HG03159 (cell line): Measurements from ENCODE around the gene IRX4.

Experiments
- ATAC-seq: cut with Tn5 transposase; IDR thresholded peaks from one replicate; pipeline ENCODE4 v1.9.1; 2021; ENCODE audit warnings: mild to moderate bottlenecking, moderate library complexity; ENCODE audit not compliant: unreplicated experiment

The IRX4 gene

GRCh38 chr5:1882337-1883119 is at the start of gene IRX4:
Gene IRX4 (minus strand): TSS chr5:1882925. CDS start chr5:1882647, 278 bp downstream.
- no peak for ATAC-seq

GRCh38 chr5:1931604-1932231 is 49.0 kb upstream of the IRX4 start:
- no peak for ATAC-seq

- no peak for ATAC-seq
Observed at GRCh38 chr5:1930880-1931603, 48.3 kb upstream of the IRX4 start.

GRCh38 chr5:1930501-1930879 is 47.8 kb upstream of the IRX4 start:
- no peak for ATAC-seq

GRCh38 chr5:1929108-1929991 is 46.6 kb upstream of the IRX4 start:
- ATAC-seq, result no peak

- ATAC-seq, result no peak
Observed at GRCh38 chr5:1926471-1927341, 44.0 kb upstream of the IRX4 start.

- no peak for ATAC-seq
Observed at GRCh38 chr5:1926071-1926440, 43.3 kb upstream of the IRX4 start.

- no peak for ATAC-seq
Observed at GRCh38 chr5:1925111-1926070, 42.7 kb upstream of the IRX4 start.

GRCh38 chr5:1923766-1924165 is 41.0 kb upstream of the IRX4 start:
- ATAC-seq, result no peak

- no peak for ATAC-seq
Observed at GRCh38 chr5:1923341-1923740, 40.6 kb upstream of the IRX4 start.

- ATAC-seq, result no peak
Observed at GRCh38 chr5:1921711-1922110, 39.0 kb upstream of the IRX4 start.

- ATAC-seq, result no peak
Observed at GRCh38 chr5:1919750-1920149, 37.0 kb upstream of the IRX4 start.

GRCh38 chr5:1919209-1919566 is 36.5 kb upstream of the IRX4 start:
- ATAC-seq, result no peak

GRCh38 chr5:1918488-1919208 is 35.9 kb upstream of the IRX4 start:
- no peak for ATAC-seq

GRCh38 chr5:1917830-1918487 is 35.2 kb upstream of the IRX4 start:
- no peak for ATAC-seq

- no peak for ATAC-seq
Observed at GRCh38 chr5:1916041-1917001, 33.6 kb upstream of the IRX4 start.

GRCh38 chr5:1915316-1915715 is 32.6 kb upstream of the IRX4 start:
- no peak for ATAC-seq
